Tibial nerve (tissue), 3 donors: Measurements from ENCODE around the gene FOXJ3.

Experiments
- CTCF ChIP-seq, 5 experiments: fragments of 200-600 bp in 3 of 5; fragments of 450-650 bp in 2 of 5; sonication (generic) in 3 of 5; IDR thresholded peaks; one replicate each; pipeline ENCODE4 v1.5.1; 2016 to 2019; ENCODE audit warnings: antibody characterized with exemption in 5 of 5, mild to moderate bottlenecking in 3 of 5, moderate library complexity in 2 of 5
- POLR2A ChIP-seq, 2 donors: fragments of 450-650 bp; IDR thresholded peaks; one replicate each; pipeline ENCODE4 v1.6.1; 2017; ENCODE audit warnings: antibody characterized with exemption in 2 of 2, mild to moderate bottlenecking in 2 of 2, moderate library complexity in 2 of 2

GRCh38 chr1:42158189-42158588, 176.8 kb downstream of the FOXJ3 start:
- TF ChIP-seq CTCF (IDR thresholded peaks at IDR 0.05): no peak
- TF ChIP-seq POLR2A (IDR thresholded peaks at IDR 0.05): no peak
